NCI-H2107 (cell line): Measurements from ENCODE around the gene CGA.
"Not testable (repeated sequence)": the region's sequence is repeated elsewhere in the genome, so short reads cannot be mapped to it uniquely, and the experiment has no call there.

ENCODE experiments used
- DNase-seq: peaks from one replicate; lab custom pipeline; 2025; lab: John Stamatoyannopoulos, UW

Gene CGA

DNA sequence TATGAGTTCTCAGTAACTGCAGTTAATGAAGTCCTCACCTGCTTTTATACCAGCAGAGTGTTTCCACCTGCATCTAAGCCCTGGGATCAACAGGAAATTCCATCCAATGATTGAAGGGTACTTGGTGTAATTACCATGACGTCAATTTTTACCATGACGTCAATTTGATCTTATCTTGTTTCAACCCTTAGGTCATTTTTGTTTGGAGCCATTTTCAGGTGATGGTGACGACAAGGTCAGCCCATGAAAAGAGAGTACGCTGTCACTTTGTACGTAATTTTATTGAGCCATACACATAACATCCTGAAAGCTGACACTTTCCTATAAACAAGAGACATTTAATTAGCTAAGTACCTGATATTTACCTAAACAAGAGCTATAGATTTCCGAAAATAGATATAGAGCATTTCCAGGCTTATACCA, at the start of gene CGA:
CGA (minus strand) TSS at position 20 of the 423 bp plus-strand sequence. CDS start 6,906 bp downstream, outside the sequence.
- DNase-seq = no peak

DNA sequence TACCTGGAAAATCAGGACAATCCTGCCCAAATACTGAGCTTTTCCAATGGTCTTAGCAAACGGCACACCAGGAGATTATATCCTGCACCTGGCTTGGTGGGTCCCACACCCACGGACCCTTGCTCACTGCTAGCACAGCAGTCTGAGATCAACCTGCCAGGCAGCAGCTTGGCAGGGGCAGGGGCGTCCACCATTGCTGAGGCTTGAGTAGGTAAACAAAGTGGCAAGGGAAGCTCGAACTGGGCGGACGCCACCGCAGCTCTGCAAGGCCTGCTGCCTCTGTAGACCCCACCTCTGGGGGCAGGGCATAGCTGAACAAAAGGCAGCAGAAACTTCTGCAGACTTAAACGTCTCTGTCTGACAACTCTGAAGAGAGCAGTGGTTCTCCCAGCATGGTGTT, 45.0 kb upstream of the CGA start:
- DNase-seq = not testable (repeated sequence)

DNA sequence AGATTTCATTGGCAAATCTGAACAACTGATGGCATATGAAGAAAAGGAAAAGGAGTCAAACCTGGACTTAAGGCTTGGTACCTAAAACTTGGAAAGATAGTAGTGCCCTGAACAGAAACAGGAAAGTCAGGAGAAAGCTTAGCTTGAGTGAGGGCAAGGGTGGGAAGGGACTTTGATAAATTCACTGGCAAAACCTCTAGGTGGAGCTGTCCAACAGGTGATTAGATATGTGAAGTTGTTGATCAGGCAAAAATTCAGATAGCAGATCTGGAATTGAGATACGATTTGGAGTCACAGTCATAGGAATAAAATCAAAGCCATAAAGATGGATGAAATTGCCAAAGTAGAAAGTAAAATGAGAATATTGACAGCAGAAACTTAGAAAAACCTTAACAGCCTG, 44.3 kb upstream of the CGA start:
- DNase-seq = no peak

DNA sequence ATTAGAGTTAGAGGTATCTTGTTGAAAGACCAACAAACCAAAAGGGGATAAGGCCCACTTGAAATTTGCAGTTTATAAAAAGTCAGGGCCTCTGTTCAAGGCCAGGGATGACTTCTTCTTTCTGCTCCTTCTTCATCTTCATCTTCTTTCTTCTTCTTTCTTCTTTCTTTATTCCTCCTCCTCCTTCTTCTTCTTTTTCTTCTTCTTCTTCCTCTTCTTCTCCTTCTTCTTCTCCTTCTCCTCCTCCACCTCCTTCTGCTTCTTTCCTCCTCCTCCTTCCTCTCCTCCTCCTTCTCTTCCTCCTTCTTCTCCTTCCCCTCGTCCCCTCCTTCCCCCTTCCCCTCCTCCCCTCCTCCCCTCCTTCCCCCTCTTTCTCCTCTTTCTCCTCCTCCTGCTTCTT, 42.1 kb upstream of the CGA start:
- no peak for DNase-seq

DNA sequence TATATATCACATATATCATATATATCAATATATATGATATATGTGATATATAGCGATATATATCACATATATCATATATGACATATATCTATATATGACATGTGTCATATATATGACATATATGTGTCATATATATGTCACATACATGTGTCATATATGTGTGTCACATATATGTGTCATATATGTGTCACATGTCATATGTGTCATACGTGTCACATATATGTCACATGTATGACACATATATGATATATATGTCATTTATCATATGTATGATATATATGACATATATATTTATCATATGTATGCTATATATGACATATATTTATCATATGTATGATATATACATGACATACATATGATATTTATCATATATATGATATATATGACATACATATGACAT, 32.8 kb upstream of the CGA start:
- no peak for DNase-seq

DNA sequence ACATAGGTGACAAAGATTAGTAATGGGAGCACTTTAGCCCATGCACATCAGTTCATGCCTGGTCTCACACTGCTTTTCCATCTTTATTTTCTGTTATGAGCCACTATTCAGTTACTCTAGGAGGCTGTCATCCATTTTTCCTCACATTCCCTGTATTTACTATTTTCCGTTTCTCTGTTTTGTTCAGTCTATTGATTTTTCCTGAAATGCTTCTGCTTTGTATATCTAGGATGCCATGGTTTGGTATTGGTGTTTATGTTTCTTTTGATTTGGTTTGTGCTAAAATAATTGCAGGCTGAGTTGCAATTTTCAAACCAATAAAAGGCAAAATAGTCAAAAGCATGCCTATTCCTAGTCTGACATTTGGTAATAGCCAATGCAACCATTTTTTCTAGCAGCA, 31.6 kb upstream of the CGA start:
- no peak for DNase-seq

DNA sequence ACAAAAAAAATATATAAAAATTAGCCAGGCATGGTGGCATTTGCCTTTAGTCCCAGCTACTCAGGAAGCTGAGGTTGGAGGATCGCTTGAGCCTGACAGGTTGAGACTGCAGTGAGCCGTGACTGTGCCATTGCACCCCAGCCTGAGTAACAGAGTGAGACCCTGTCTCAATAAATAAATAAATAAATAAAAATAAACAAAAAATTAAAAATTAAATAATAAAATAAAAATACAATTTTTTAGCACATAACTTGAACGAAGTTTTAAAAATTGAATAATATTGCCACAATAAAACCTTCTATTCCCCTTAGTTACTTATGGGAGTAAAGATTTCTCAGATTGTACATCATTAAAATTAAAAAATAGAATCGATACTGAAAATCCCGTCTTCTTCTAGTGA, 29.2 kb upstream of the CGA start:
- no peak for DNase-seq

DNA sequence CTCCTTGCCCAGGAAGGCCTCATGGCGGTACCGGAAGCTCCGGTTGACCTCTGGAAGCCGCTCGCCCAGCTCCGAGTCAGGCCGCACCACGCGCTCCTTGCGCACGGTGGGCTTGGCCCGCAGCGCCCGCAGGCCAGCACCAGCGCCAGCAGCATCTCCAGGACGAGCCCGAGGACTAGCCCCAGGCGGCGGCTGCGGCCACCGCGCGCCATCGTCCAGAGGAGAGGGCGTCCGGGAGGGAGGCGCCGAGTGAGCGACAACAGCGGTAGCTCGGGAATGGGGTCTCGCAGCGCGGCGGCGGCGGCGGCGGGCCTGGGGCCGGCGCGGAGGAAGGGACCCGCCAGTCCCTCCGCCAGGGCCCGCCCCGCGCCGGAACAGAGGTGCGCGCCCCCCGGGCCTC, 27.6 kb upstream of the CGA start:
- no peak for DNase-seq

DNA sequence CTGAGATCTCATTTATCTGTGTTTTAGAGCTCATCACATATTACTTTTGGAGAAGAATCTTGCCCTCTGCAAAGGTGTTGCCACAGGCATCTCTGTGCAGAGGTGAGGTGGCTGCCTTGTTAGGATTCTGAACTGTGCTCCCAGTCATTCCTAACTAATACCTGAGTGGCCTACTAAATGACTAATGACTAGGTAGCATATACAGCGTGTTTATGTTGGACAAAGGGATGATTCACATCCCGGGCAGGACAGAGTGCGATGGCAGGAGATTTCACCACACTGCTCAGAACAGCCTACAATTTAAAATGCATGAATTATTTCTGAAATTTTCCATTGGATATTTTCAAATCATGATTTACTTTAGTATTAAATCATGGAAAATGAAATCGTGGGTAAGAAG, 23.1 kb upstream of the CGA start:
- no peak for DNase-seq

DNA sequence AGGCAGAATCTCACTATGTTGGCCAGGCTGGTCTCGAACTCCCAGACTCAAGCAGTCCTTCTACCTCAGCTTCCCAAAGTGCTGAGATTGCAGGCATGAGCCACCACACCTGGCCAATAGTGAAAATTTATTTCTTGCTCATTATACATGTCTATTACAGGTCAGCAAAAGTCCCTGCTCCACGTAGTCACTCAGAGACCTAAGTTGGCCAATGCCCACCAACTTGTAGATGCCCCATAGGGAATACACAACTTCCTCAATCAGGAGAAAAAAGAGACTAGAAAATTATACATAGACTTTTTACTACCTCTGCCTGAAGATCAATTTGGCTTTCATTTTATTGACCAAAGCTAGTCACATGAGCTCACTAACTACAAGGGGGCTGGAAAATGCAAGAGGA, 22.0 kb upstream of the CGA start:
- DNase-seq = no peak

DNA sequence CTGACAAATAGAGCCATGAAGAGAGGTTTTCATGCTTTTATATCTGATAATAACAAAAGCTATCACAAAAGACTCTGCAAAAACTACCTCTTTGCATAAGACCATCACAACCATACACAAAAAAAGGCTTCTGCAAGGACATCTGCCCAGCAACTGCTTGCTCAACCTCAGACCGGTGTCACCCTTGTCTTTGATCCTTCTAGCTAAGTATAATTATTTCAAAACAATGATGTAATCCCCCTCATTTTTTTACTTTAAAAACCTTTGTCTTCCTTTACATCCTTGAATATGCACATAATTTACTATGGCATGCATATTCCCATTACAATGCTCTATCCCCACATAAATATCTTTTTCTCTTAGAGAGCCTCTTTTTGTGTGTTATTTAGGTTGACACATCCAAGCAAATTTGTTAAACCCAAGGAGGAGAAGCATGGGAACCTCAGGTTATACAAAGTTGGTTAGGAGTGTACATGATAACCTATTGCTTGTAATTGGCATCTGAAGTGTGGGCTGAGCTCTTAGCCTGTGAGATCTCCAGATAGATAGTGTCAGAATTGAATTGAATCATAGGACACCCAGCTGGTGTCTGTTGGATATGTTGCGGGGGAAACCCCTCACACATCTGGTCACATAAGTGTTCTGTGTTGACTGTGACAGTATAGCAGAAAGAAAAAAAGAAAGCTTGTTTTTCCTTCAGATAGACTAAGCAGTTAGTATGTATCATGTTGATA, 20.7 kb upstream of the CGA start:
- DNase-seq = no peak

DNA sequence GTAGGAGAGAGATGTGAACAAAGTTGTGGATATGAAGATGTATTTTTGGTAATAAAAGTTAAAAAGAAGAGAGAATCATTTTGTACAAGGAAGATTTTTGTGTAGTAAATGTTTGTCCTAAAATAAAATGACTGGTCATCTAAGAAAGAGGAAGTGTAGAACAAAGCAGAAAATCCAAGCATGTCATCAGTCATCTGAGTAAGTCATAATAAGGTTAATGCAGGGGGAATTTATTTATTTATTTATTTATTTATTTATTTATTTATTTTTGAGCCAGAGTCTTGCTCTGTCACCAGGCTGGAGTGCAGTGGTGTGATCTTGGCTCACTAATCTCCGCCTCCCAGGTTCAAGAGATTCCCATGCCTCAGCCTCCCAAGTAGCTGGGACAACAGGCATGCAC, 15.7 kb upstream of the CGA start:
- DNase-seq = no peak

DNA sequence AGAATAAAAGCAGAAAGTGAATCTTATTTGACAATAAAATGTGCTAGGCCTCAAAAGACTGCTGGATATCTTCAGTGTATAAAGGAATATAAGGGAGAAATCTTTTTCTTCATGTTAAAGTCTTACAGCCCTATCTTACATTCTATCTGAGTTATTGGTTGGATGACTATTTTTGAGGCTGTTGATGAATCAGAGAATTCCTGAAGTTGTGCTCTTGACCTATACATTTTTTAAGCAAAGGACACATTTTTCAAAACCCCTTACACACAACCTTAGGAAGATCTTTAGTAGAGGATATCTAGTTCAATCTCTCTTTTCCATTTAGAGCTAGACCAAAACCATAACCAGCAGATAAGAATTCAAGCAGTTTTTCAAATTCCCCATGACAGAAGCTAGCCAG, 10.9 kb upstream of the CGA start:
- DNase-seq = no peak

DNA sequence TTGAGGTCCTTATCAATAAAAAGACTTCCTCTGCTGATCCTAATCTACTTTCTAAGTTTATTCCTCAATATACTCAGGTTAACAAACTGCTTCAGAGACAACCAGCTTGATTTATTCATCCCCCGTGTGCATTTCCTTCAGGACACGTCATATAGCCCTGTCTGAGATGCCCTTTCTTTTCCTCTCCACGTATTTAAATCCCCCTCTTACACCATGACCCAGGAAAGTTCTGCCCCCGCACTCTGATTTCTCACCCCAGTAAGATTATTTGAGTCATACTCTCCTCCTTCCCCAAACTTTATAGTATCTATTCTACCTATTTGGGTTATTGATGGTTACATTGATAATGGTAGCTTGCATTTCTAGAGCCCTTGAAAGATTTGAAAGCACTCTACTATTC, 9.8 kb upstream of the CGA start:
- no peak for DNase-seq

DNA sequence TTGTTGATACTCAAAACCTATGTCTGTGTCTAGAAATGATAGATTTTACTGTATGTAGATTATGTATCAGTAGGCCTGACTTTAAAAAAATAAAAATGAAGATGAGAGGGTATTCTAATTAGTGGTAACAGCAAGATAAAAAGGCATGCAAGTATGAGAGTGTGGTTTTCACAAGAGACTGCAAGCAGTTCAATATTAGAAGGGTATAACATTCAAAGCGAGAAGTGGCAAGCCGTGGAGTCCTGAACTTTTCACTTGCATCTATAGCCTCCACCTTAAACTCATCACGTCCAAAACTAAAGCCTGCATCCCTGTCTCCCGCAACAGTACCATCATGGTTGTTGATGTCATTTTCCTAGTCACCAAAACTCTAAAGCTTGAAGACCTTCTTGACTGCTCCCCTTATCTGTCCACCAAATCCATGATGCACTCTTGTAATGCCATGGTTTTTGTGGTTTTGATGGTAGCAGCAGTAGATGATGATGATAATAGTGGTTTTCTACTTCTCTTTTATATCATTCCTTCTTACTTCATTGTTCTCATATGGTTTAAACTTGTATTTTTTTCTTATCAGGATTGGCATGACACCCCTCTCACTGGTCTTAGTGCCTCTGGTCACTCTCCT, 9.2 kb upstream of the CGA start:
- DNase-seq = no peak

DNA sequence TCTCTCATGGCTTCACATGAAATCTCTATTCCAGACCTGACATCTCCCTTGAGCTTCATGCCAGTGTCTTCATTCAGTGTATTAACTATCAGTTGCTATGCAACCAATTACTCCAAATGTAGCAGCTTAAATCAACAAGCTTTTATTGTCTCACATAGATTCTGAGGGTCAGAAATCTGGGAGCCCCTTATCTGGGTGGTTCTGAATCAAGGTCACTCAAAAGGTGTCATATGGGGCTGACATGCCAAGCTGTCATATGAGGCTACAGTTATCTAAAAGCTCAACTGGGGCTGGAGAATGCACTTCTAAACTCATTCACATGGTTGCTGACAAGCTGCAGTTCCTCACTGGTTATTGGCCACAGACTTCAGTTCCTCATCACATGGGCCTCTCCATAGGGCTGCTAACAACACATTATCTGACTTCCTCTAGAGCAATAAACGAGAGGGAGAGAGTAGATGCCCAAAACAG, 7.3 kb upstream of the CGA start:
- DNase-seq = no peak

DNA sequence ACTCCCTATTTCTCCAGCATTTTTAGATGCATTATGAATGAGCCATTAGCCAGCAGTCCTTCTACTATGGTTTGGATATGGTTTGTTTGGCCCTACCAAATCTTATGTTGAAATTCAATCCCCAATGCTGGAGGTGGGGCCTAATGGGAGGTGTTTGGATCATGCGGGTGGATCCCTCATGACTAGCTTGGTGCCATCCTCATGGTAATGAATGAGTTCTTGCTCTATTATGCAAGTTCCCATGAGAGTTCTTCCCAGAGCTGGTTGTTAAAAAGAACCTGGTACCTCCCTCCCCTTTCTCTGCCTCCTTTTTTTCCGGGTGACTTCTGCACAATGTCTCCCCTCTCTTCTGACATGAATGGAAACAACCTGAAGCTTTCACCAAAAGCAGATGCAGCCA, 6.2 kb upstream of the CGA start:
- DNase-seq = no peak

DNA sequence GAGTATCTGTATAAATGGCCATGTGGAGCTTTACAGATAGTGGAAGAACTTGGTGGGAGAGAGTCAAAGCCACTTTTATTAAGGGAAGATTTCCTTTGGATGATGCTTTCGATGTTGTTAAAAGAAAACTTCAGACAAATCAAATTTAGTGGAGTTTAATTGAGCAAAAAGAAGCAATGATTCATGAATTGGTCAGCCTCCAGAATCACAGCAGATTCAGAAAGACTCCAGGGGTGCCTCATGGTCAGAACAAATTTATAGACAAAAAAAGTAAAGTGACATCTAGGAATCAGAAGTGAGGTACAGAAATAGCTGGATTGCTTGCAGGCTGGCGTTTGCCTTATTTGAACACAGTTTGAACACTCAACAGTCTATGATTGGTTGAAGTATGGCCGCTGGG, 5.3 kb upstream of the CGA start:
- DNase-seq = no peak

DNA sequence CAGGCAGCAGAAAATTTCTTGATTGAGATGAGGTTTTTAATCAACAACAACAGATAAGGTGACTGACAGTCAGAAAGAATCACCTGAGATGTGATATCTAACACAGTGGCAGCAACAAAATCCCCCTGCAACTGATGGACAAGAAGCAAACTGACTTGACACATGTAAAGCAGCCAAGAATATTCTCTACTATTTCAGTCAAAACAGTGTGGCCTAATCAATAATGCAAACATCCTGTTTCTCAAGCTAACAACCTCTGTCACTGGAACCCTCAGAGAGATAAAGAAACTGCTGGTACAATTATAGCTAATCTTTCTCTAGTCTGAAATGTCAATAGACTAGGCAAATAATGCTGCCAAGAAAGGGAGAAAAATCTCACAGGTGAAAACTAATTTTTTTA, 4.6 kb upstream of the CGA start:
- no peak for DNase-seq

DNA sequence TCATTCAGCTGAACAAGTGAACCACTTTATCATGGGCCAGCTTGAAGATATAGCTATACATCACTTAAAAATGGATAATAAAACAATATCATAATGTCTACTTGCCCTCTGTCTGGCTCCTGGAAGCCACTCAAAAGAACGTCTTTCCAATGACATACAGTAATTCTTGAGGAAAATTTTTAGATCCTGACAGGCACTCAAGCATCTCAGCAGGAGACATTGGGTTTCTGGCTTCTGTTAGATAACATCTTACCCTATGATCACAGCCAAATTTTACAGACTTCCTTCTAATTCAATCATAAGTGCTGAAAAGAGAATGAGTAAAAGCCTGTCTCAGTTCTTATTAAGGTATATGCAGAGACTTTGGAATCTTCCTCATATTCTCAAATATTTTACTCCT, 330 bp downstream of the CGA start:
- DNase-seq = no peak

DNA sequence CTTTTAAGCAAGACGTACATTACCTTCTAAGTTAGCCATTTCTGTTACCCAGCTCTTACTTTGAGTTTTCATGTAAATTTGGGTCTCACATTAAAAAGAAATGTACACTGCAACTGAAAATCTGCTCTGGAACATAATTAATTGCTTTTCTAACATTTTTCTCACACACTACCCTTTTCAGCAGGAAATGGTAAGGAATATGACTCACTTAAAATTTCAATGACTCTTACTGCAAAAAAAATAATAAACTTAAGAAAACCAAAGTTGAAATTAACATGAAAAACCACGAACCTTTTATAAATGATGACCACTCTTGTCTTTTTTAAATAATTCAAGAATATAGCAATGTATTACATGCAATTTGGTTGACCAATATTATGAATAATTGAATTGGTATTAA, 1.3 kb downstream of the CGA start:
- no peak for DNase-seq

DNA sequence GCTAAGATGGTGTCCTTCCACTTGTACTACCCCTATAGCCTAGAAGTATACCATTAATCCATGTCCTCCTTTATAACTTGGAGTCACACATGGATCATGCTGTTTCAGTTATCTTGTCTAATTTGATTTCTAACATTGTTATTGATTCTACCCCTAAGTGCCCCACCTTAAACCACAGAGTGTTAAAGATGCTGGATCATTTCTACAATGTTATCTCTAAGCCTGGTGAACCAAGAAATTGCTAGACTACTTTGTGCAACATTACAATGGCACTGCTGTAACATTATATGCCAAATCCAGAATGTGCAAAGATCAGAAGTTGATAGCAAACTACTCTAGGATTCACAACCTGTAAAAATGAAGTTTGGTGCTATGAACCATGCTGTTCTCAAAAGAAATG, 1.7 kb downstream of the CGA start:
- DNase-seq = no peak

DNA sequence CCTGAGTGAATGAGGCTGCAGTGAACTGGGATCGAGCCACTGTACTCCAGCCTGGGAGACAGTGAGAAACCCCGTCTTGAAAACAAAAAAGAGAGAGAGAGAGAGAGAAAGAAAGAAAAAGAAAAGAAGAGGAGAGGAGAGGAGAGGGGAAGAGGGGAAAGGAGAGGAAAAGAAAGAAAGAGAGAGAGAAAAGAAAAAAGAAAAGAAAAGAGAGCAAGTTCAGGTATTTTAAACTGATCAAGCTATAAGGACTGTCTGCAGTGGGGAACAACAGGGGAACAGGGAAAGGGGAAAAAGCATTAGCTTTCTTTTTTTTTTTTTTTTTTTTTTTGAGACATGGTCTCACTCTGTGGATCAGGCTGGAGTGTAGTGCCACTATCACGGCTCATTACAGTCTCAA, 2.5 kb downstream of the CGA start:
- no peak for DNase-seq

DNA sequence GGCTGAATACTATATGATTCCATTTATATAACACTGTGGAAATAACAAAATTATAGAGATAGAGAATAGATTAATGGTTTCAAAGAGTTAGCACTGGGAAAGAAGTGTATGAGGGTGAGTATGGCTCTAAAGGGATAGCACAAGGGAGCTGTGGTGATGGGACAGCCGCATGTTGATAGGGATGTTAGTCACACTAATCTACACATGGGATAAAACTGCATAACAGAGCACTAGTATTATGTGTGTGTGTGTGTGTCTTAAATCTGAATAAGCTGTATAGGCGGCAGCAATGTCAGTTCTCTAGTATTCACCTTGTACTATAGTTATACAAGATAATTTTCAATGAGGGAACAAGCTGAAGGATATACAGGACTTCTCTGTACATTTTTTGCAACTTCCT, 5.8 kb downstream of the CGA start:
- DNase-seq = no peak
